ENCODE results near the gene PDGFA.
A peak's percentile ranks its signal among the peaks of the same experiment; 100 is the strongest.

The PDGFA gene

GRCh38 chr7:515628-516027, 4.0 kb downstream of the PDGFA start:
- no peak for DNase-seq

GRCh38 chr7:514651-515598, 4.7 kb downstream of the PDGFA start:
- no peak for DNase-seq

GRCh38 chr7:514242-514641, 5.4 kb downstream of the PDGFA start:
- no peak for DNase-seq

GRCh38 chr7:513521-514166, 6.0 kb downstream of the PDGFA start:
- no peak for DNase-seq

- peak; percentile 93 for DNase-seq
These were observed 6.9 kb downstream of the PDGFA start for GRCh38 chr7:512541-513311.

GRCh38 chr7:512146-512510, 7.5 kb downstream of the PDGFA start:
- DNase-seq = no peak

- no peak for DNase-seq
These were observed 8.0 kb downstream of the PDGFA start for GRCh38 chr7:511476-512145.

- DNase-seq = no peak
These were observed 8.8 kb downstream of the PDGFA start for GRCh38 chr7:510782-511281.

- DNase-seq = no peak
These were observed 9.5 kb downstream of the PDGFA start for GRCh38 chr7:510131-510481.

GRCh38 chr7:509426-510130, 10.1 kb downstream of the PDGFA start:
- no peak for DNase-seq

- DNase-seq = no peak
These were observed 11.0 kb downstream of the PDGFA start for GRCh38 chr7:508461-509170.

- DNase-seq = no peak
These were observed 11.9 kb downstream of the PDGFA start for GRCh38 chr7:507623-508300.

GRCh38 chr7:506921-507622, 12.6 kb downstream of the PDGFA start:
- no peak for DNase-seq

- DNase-seq = no peak
These were observed 13.2 kb downstream of the PDGFA start for GRCh38 chr7:506391-506831.

GRCh38 chr7:505171-505570, 14.5 kb downstream of the PDGFA start:
- DNase-seq = no peak

- DNase-seq = no peak
These were observed 15.2 kb downstream of the PDGFA start for GRCh38 chr7:504221-505111.

GRCh38 chr7:503575-504111, 16.0 kb downstream of the PDGFA start:
- no peak for DNase-seq

GRCh38 chr7:502296-502695, 17.4 kb downstream of the PDGFA start:
- no peak for DNase-seq

GRCh38 chr7:501526-501925, 18.1 kb downstream of the PDGFA start:
- DNase-seq = no peak
